DOHH2 (cell line): Measurements from ENCODE around the gene SAMD14.

Experiments used
- CTCF ChIP-seq: fragments of 200-600 bp; sonication (generic); IDR thresholded peaks from one replicate; pipeline ENCODE4 v1.5.1; 2014; ENCODE audit warnings: antibody characterized with exemption, mild to moderate bottlenecking, low read depth, low read length; ENCODE audit not compliant: poor library complexity, severe bottlenecking
- EZH2phosphoT487 ChIP-seq: fragments of 200-600 bp; sonication (generic); IDR thresholded peaks from 2 replicates; pipeline ENCODE4 v1.6.1; 2017; ENCODE audit warnings: borderline replicate concordance, mild to moderate bottlenecking, antibody characterized with exemption, low read length, moderate library complexity, mixed read lengths

DNA sequence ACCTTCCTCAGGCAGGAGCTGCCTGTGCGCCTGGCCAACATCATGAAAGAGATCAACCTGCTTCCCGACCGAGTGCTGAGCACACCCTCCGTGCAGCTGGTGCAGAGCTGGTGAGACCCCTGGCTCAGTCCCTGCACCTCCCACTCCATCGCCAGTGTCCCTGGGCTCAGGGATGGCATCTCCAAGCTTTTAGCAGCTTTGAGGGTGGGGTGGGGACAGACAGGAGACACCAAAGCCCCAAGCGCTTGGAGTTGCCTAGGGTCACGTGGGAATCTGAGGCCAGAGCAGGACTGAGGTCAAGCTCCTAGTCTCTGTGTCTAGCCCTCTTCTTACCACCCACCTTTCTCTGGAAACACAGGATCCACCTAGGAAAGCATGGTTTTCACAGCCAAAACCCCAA lies 32.5 kb downstream of the SAMD14 start:
- no peak for TF ChIP-seq CTCF
- TF ChIP-seq EZH2phosphoT487, result no peak
